Peyer's patch (tissue), 4 donors: ENCODE measurements around the gene GNG11.

ENCODE experiments used
- CTCF ChIP-seq, 6 experiments: fragments of 450-650 bp in 4 of 6; fragments of 200-600 bp in 2 of 6; sonication (generic) in 1 of 6; IDR thresholded peaks; one replicate each; pipeline ENCODE4 v1.5.1; 2017 to 2019; ENCODE audit warnings: antibody characterized with exemption in 6 of 6, mild to moderate bottlenecking in 3 of 6, moderate library complexity in 1 of 6
- POLR2A ChIP-seq, 2 donors: fragments of 450-650 bp; IDR thresholded peaks; one replicate each; pipeline ENCODE4 v1.5.1; 2017; ENCODE audit warnings: antibody characterized with exemption in 2 of 2, mild to moderate bottlenecking in 2 of 2, moderate library complexity in 2 of 2

GRCh38 chr7:93937818-93938217 is 16.3 kb downstream of the GNG11 start:
- TF ChIP-seq CTCF (IDR thresholded peaks at IDR 0.05), result no peak
- TF ChIP-seq POLR2A (IDR thresholded peaks at IDR 0.05), result no peak
